ENCODE measurements around the gene C4orf50.
"Not testable (repeated sequence)": the region's sequence is repeated elsewhere in the genome, so short reads cannot be mapped to it uniquely, and the experiment has no call there.

C4orf50 gene

DNA sequence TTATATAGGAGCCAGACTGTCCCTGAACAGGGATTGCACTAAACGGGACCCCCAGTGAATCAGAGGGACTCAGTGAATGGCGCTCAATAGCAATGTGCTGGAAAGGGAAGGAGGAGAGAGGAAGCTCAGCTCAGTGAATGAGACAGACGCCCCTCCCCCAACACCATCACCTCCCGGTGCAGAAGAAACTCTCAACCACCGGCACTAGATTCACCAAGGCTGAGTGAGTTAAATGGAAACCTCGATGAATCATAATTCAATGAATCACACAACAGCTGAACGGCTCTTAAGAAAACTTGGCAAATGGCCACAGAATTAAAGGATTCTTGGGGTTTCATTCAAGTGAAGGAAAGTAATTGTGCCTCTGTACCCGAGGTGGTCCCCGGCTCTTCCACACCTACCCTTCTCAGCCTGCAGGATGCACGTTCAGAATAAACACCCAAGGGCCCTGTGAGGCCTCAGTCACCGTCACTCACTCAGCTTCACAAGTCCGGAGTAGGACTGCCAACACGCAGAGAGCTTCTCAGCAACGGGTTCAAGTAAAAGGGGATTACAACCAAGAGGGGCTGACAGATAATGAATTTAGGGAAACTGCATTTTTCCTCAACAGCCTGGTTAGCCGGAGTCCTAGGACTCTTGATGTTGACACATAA lies 154.6 kb downstream of the C4orf50 start:
- Histone ChIP-seq H3K9ac (ENCODE audit: low read depth, low read length, poor library complexity, severe bottlenecking) (peak overlapping the region; percentile 24), H3K9me2 (replicated peaks; ENCODE audit: low read depth, low read length) (no peaks in the 10 kb centered on the region), H3K27me3 (ENCODE audit: insufficient read depth, low read length, poor library complexity, severe bottlenecking) (no peaks in the 10 kb centered on the region), H3K36me3 (ENCODE audit: insufficient read depth, low read length) (no peaks in the 10 kb centered on the region), H3K4me2 (ENCODE audit: low read depth, low read length, poor library complexity, severe bottlenecking) (peak overlapping the region; percentile 54), H2AFZ (ENCODE audit: low read length) (no peak overlapping the region), H3K9me3 (ENCODE audit: insufficient read depth, low read depth, low read length) (no peaks in the 10 kb centered on the region), H3K79me2 (ENCODE audit: insufficient read depth, low read length) (no peaks in the 10 kb centered on the region), H3K4me3 (ENCODE audit: low read length, poor library complexity, severe bottlenecking) (no peak overlapping the region), H4K20me1 (ENCODE audit: insufficient read depth, low read length, poor library complexity, severe bottlenecking) (no peaks in the 10 kb centered on the region), H3F3A (ENCODE audit: low read depth) (no peaks in the 10 kb centered on the region), H3K4me1 (ENCODE audit: insufficient read depth, low read length, poor library complexity, severe bottlenecking) (peaks cover 42% of the 10 kb centered on the region)
- TF ChIP-seq, protein P1, sequence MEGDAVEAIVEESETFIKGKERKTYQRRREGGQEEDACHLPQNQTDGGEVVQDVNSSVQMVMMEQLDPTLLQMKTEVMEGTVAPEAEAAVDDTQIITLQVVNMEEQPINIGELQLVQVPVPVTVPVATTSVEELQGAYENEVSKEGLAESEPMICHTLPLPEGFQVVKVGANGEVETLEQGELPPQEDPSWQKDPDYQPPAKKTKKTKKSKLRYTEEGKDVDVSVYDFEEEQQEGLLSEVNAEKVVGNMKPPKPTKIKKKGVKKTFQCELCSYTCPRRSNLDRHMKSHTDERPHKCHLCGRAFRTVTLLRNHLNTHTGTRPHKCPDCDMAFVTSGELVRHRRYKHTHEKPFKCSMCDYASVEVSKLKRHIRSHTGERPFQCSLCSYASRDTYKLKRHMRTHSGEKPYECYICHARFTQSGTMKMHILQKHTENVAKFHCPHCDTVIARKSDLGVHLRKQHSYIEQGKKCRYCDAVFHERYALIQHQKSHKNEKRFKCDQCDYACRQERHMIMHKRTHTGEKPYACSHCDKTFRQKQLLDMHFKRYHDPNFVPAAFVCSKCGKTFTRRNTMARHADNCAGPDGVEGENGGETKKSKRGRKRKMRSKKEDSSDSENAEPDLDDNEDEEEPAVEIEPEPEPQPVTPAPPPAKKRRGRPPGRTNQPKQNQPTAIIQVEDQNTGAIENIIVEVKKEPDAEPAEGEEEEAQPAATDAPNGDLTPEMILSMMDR (conservative IDR thresholded peaks at IDR 0.05; ENCODE audit: low read length): no peak
- TF ChIP-seq EZH2phosphoT487 (IDR thresholded peaks at IDR 0.05; ENCODE audit: borderline replicate concordance): no peak

DNA sequence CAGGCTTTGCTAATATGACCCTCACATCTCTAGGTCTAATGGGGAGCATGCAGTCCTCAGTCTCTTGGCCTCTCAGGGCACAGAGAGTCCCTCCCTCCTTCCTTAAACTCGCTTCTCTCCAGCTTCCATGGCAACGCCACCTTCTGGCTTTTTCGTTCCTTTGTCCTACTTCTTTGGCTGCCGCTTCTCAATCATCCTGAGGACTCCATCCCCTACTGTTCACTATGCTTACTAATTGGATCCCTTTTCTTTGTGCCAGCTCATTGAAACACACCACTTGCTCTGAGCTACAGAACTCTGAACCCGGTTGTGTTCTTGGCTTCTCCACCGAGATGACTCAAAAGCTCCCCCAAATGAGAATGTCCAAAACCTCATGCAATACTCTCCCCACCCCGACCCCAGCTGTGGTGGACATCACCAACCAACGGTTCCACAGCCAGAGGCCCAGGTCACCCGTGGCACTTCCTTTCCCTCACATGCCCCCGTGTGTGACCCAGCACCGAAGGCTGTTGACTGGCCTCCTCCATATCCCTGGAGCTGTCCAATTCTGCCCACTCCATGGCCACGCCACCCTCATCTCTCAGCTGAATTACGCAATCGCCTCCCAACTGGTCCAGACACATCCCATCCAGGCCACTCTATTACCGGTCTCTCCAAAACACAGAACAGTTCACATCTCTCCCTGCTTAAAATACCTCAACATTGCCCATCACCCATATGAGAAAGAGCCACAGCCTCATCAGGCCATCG lies 160.0 kb downstream of the C4orf50 start:
- Histone ChIP-seq H3K9ac (ENCODE audit: low read depth, low read length, poor library complexity, severe bottlenecking) (no peak overlapping the region), H3K9me3 (ENCODE audit: insufficient read depth, low read depth, low read length) (no peaks in the 10 kb centered on the region), H3K27me3 (ENCODE audit: insufficient read depth, low read length, poor library complexity, severe bottlenecking) (no peaks in the 10 kb centered on the region), H3K4me1 (ENCODE audit: insufficient read depth, low read length, poor library complexity, severe bottlenecking) (peaks cover 4% of the 10 kb centered on the region), H3K36me3 (ENCODE audit: insufficient read depth, low read length) (no peaks in the 10 kb centered on the region), H2AFZ (ENCODE audit: low read length) (no peak overlapping the region), H3F3A (ENCODE audit: low read depth) (no peaks in the 10 kb centered on the region), H3K4me3 (ENCODE audit: low read length, poor library complexity, severe bottlenecking) (no peak overlapping the region), H4K20me1 (ENCODE audit: insufficient read depth, low read length, poor library complexity, severe bottlenecking) (no peaks in the 10 kb centered on the region), H3K4me2 (ENCODE audit: low read depth, low read length, poor library complexity, severe bottlenecking) (no peak overlapping the region), H3K9me2 (replicated peaks; ENCODE audit: low read depth, low read length) (no peaks in the 10 kb centered on the region), H3K79me2 (ENCODE audit: insufficient read depth, low read length) (no peaks in the 10 kb centered on the region)
- TF ChIP-seq, protein P1 (conservative IDR thresholded peaks at IDR 0.05; ENCODE audit: low read length): no peak

DNA sequence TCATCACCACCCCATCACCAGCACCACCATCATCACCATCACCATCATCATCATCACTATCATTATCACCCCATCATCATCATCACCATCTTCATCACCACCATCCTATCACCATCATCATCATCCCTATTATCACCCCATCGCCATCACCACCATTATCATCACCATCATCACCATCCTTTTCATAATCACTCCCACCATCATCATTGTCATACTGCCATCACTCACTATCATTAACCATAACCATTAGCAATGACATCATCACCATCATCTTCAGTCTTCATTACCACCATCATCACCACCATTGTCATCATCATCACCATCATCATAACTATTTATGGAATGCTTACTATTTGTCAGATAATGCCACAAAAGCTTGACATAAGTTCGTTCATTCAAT lies 161.0 kb downstream of the C4orf50 start:
- H3K4me3 ChIP-seq (ENCODE audit: low read length, poor library complexity, severe bottlenecking): no peak overlapping the region
- no peaks in the 10 kb centered on the region for H3K36me3 ChIP-seq (ENCODE audit: insufficient read depth, low read length)
- no peaks in the 10 kb centered on the region for H3K9me3 ChIP-seq (ENCODE audit: insufficient read depth, low read depth, low read length)
- H3K79me2 ChIP-seq (ENCODE audit: insufficient read depth, low read length): no peaks in the 10 kb centered on the region
- no peaks in the 10 kb centered on the region for H3F3A ChIP-seq (ENCODE audit: low read depth)
- no peak for TF ChIP-seq EZH2phosphoT487 (IDR thresholded peaks at IDR 0.05; ENCODE audit: borderline replicate concordance)
- TF ChIP-seq, protein P1 (conservative IDR thresholded peaks at IDR 0.05; ENCODE audit: low read length): no peak
- H3K9me2 ChIP-seq (replicated peaks; ENCODE audit: low read depth, low read length): no peaks in the 10 kb centered on the region
- H3K4me2 ChIP-seq (ENCODE audit: low read depth, low read length, poor library complexity, severe bottlenecking): no peak overlapping the region
- no peaks in the 10 kb centered on the region for H4K20me1 ChIP-seq (ENCODE audit: insufficient read depth, low read length, poor library complexity, severe bottlenecking)
- no peak overlapping the region for H2AFZ ChIP-seq (ENCODE audit: low read length)
- no peaks in the 10 kb centered on the region for H3K4me1 ChIP-seq (ENCODE audit: insufficient read depth, low read length, poor library complexity, severe bottlenecking)
- no peak overlapping the region for H3K9ac ChIP-seq (ENCODE audit: low read depth, low read length, poor library complexity, severe bottlenecking)
- H3K27me3 ChIP-seq (ENCODE audit: insufficient read depth, low read length, poor library complexity, severe bottlenecking): no peaks in the 10 kb centered on the region

DNA sequence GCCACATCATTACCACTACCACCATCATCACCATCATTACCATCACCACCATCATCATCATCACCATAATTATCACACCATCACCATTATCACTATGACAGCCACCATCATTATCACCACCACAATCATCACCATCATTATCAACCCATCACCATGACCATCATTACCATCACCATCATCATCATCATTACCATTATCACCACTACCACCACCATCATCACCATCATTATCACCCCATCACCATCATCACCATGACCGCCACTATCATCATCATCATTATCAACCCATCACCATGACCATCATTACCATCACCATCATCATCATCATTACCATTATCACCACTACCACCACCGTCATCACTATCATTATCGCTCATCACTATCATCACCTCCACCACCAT lies 161.9 kb downstream of the C4orf50 start:
- not testable (repeated sequence) for H3K9ac ChIP-seq (ENCODE audit: low read depth, low read length, poor library complexity, severe bottlenecking); H2AFZ ChIP-seq (ENCODE audit: low read length); H3K79me2 ChIP-seq (ENCODE audit: insufficient read depth, low read length); H3K4me3 ChIP-seq (ENCODE audit: low read length, poor library complexity, severe bottlenecking); H3K4me2 ChIP-seq (ENCODE audit: low read depth, low read length, poor library complexity, severe bottlenecking); H3K27me3 ChIP-seq (ENCODE audit: insufficient read depth, low read length, poor library complexity, severe bottlenecking); H3F3A ChIP-seq (ENCODE audit: low read depth); H3K9me3 ChIP-seq (ENCODE audit: insufficient read depth, low read depth, low read length); H4K20me1 ChIP-seq (ENCODE audit: insufficient read depth, low read length, poor library complexity, severe bottlenecking); H3K36me3 ChIP-seq (ENCODE audit: insufficient read depth, low read length); H3K4me1 ChIP-seq (ENCODE audit: insufficient read depth, low read length, poor library complexity, severe bottlenecking); H3K9me2 ChIP-seq (replicated peaks; ENCODE audit: low read depth, low read length)

Measured in Loucy (cell line).